ENCODE results near the gene LYSET.
A peak's percentile ranks its signal among the peaks of the same experiment; 100 is the strongest.

LYSET gene

DNA sequence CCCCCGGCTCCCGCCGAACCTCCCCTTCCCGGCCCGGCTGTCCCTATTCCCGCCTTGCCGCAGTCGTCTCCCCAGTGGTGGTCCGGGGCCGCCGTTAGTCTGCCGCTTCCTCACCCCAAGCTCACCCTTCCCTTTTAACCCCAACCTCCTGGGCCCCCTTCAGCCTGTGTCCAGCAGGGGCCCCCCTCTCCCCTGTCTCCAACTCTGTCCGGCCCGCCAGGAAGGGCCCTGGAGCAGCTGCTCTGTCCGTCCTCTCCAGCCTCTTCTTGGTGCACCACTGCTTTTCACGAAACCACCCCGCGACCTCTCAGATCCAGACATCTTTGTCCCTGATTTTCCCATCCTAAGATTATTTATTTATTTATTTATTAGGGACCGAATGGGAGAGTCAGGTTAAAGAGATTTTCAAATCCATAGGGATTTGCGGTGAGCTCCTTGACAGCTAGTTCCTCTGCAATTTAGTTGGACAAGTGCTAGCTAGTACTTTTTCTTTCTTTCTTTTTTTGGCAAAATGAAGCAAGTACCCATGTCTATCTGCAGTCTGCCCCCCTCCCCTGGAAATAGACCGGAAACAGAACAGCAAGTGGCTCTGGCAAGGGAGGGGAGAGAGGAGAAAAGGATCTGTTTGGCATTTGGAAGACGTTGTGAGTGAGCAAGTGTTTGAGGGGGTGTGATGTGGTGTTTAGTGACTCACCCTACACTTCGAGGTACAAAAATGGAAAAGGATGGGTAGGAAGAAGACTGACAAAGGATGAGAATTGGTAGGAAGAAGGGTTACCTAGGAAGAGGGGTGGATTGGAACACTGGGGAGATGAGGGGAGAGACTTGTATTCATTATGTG lies 22.6 kb downstream of the LYSET start:
- Histone ChIP-seq H3K36me3 (ENCODE audit: control insufficient read depth in 2 of 2, insufficient read depth in 1 of 2, low read length in 2 of 2) (peaks cover 19 to 26% of the 10 kb centered on the region in 2 experiments), H3K27ac (ENCODE audit: extremely low read depth, low read depth, low read length) (peak overlapping the region; percentile 96), H3K9me3 (ENCODE audit: control insufficient read depth, insufficient read depth, low read depth, low read length) (no peaks in the 10 kb centered on the region), H3K4me3 (ENCODE audit: low read depth, low read length) (peak overlapping the region; percentile 83), H3K4me1 (ENCODE audit: control insufficient read depth, insufficient read depth, low read length) (0 out of 2 replicates have a peak, but pooled peaks cover 2% of the 10 kb centered on the region)
- ChIA-PET CTCF (interaction anchor here (0.6 to 3.2 kb wide), 12 partner anchors 8 to 368 kb away, joined by 3 to 14 read pairs (median 5); partner anchors contain the start of genes LYSET and MOAP1), POLR2A (interaction anchor here (0.7 to 4.0 kb wide), 7 partner anchors 10 to 414 kb away, joined by 3 to 44 read pairs (median 3); partner anchors contain the start of genes GOLGA5, LYSET and MOAP1)
- TF ChIP-seq, protein P1, sequence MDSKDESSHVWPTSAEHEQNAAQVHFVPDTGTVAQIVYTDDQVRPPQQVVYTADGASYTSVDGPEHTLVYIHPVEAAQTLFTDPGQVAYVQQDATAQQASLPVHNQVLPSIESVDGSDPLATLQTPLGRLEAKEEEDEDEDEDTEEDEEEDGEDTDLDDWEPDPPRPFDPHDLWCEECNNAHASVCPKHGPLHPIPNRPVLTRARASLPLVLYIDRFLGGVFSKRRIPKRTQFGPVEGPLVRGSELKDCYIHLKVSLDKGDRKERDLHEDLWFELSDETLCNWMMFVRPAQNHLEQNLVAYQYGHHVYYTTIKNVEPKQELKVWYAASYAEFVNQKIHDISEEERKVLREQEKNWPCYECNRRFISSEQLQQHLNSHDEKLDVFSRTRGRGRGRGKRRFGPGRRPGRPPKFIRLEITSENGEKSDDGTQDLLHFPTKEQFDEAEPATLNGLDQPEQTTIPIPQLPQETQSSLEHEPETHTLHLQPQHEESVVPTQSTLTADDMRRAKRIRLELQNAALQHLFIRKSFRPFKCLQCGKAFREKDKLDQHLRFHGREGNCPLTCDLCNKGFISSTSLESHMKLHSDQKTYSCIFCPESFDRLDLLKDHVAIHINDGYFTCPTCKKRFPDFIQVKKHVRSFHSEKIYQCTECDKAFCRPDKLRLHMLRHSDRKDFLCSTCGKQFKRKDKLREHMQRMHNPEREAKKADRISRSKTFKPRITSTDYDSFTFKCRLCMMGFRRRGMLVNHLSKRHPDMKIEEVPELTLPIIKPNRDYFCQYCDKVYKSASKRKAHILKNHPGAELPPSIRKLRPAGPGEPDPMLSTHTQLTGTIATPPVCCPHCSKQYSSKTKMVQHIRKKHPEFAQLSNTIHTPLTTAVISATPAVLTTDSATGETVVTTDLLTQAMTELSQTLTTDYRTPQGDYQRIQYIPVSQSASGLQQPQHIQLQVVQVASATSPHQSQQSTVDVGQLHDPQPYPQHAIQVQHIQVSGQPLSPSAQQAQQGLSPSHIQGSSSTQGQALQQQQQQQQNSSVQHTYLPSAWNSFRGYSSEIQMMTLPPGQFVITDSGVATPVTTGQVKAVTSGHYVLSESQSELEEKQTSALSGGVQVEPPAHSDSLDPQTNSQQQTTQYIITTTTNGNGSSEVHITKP (tag by site-specific recombination; IDR thresholded peaks at IDR 0.05): peak; percentile 89
- TF ChIP-seq ZNF404 (tag by site-specific recombination; IDR thresholded peaks at IDR 0.05) (no peak), ZSCAN5A (tag by site-specific recombination; IDR thresholded peaks at IDR 0.05) (no peak), ZFP3 (tag by site-specific recombination; IDR thresholded peaks at IDR 0.05; ENCODE audit: low read depth) (no peak), SP7 (tag by site-specific recombination; IDR thresholded peaks at IDR 0.05) (no peak), ZNF132 (tag by site-specific recombination; IDR thresholded peaks at IDR 0.05; ENCODE audit: borderline replicate concordance) (no peak), ZNF596 (tag by site-specific recombination; IDR thresholded peaks at IDR 0.05) (no peak), ZNF555 (tag by site-specific recombination; conservative IDR thresholded peaks at IDR 0.05) (no peak), ZNF292 (tag by site-specific recombination; IDR thresholded peaks at IDR 0.05; ENCODE audit: borderline replicate concordance, low read depth) (no peak), BCL11A (tag by site-specific recombination; IDR thresholded peaks at IDR 0.05; ENCODE audit: low read depth) (no peak), ZNF335 (tag by site-specific recombination; conservative IDR thresholded peaks at IDR 0.05) (peak; percentile 93), OSR2 (tag by site-specific recombination; IDR thresholded peaks at IDR 0.05) (no peak), MZF1 (tag by site-specific recombination; IDR thresholded peaks at IDR 0.05; ENCODE audit: borderline replicate concordance) (no peak), ZBTB8A (tag by site-specific recombination; IDR thresholded peaks at IDR 0.05) (peak; percentile 37), PBX3 (CRISPR knock-in tag; IDR thresholded peaks at IDR 0.05) (no peak), REPIN1 (tag by site-specific recombination; IDR thresholded peaks at IDR 0.05; ENCODE audit: low read depth) (peak; percentile 58; the same call in 1 of the 2 replicates), PATZ1 (tag by site-specific recombination; IDR thresholded peaks at IDR 0.05) (peak; percentile 85), ZNF112 (tag by site-specific recombination; IDR thresholded peaks at IDR 0.05) (no peak), GLIS2 (tag by site-specific recombination; IDR thresholded peaks at IDR 0.05) (peak; percentile 88), ZFP69B (tag by site-specific recombination; IDR thresholded peaks at IDR 0.05) (peak; percentile 69; the same call in 1 of the 2 replicates), ZNF146 (tag by site-specific recombination; IDR thresholded peaks at IDR 0.05) (peak; percentile 18; the same call in 1 of the 2 replicates), EGR2 (tag by site-specific recombination; IDR thresholded peaks at IDR 0.05; ENCODE audit: low read depth) (peak; percentile 54; the same call in 1 of the 2 replicates), ZNF133 (tag by site-specific recombination; IDR thresholded peaks at IDR 0.05) (no peak)
- TF ChIP-seq, protein P2, sequence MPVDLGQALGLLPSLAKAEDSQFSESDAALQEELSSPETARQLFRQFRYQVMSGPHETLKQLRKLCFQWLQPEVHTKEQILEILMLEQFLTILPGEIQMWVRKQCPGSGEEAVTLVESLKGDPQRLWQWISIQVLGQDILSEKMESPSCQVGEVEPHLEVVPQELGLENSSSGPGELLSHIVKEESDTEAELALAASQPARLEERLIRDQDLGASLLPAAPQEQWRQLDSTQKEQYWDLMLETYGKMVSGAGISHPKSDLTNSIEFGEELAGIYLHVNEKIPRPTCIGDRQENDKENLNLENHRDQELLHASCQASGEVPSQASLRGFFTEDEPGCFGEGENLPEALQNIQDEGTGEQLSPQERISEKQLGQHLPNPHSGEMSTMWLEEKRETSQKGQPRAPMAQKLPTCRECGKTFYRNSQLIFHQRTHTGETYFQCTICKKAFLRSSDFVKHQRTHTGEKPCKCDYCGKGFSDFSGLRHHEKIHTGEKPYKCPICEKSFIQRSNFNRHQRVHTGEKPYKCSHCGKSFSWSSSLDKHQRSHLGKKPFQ (tag by site-specific recombination; IDR thresholded peaks at IDR 0.05): no peak
- TF ChIP-seq, protein P3, sequence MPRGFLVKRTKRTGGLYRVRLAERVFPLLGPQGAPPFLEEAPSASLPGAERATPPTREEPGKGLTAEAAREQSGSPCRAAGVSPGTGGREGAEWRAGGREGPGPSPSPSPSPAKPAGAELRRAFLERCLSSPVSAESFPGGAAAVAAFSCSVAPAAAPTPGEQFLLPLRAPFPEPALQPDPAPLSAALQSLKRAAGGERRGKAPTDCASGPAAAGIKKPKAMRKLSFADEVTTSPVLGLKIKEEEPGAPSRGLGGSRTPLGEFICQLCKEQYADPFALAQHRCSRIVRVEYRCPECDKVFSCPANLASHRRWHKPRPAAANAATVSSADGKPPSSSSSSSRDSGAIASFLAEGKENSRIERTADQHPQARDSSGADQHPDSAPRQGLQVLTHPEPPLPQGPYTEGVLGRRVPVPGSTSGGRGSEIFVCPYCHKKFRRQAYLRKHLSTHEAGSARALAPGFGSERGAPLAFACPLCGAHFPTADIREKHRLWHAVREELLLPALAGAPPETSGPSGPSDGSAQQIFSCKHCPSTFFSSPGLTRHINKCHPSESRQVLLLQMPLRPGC (tag by site-specific recombination; IDR thresholded peaks at IDR 0.05): no peak
